Non-pigmented ciliary epithelial cell (primary cell): ENCODE results near the gene DLG5.

Experiments used
- DNase-seq: peaks from one replicate; pipeline ENCODE4 v3.0.0-alpha.2; 2010; ENCODE audit warnings: low read depth

Gene DLG5

DNA sequence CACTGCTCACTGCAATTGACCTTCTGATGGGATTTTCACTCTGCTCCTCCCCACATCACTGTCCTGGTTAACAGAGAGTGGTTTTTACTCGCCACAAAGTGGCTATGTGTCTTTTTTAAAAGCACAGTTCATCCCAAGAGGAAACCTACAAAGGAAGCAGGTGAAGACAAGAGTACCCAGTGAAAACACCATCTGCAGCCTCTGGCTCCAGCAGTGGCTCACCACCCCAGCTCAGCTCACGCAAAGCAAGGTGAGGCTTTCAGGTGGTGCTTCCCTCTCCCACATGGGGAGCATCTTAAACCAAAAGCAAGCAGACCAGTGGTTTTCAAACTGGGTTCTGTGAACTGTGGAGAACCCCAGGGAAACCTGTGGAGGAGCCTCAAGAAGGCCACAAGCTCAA, 14.0 kb downstream of the DLG5 start:
- DNase-seq = no peak

DNA sequence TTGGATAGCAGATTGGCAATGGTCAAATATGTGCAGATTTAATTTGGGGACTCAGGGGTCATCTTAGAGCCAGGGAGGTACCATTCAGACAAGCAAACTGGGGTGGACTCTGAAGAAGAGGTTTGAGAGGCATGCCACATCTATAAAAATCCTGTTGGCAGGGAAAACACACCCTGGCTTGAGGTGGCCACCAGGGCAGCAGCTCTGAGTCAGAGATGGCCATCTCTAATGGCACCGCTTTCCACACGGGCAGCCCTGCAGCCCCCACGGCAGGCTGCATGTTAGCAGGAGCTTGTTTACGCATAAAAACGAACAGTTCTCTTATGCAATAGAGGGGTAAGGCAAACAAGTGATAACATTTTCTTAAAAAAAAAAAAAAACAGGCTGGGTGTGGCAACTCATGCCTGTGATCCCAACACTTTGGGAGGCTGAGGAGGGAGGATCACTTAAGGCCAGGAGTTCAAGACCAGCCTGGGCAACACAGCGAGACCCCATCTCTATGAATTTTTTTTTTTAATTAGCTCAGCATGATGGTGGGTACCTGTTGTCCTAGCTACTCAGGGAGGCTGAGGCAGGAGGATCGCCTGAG, 14.9 kb downstream of the DLG5 start:
- DNase-seq = no peak

DNA sequence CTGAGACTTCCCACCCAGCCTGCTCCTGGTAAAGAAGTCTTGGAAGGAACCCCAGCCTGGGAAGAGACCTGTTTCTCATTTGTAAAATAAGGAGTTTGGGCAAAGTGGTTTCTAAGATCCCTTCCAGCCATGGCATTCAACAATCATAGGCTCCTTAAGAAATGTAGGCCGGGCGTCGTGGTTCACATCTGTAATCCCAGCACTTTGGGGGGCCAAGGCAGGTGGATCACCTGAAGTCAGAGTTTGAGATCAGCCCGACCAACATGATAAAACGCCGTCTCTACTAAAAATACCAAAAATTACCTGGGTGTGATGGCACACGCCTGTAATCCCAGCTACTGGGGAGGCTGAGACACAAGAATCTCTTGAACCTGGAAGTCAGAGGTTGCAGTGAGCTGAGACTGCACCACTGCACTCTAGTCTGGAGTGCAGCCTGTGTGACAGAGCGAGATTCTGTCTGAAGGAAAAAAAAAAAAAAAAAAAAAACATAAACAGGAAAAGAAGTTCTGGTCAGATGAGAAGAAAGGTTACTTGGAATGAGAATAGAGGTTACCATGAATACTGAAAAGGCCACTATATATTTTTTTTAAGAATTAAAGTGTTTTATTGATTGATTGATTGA, 15.9 kb downstream of the DLG5 start:
- DNase-seq = no peak

DNA sequence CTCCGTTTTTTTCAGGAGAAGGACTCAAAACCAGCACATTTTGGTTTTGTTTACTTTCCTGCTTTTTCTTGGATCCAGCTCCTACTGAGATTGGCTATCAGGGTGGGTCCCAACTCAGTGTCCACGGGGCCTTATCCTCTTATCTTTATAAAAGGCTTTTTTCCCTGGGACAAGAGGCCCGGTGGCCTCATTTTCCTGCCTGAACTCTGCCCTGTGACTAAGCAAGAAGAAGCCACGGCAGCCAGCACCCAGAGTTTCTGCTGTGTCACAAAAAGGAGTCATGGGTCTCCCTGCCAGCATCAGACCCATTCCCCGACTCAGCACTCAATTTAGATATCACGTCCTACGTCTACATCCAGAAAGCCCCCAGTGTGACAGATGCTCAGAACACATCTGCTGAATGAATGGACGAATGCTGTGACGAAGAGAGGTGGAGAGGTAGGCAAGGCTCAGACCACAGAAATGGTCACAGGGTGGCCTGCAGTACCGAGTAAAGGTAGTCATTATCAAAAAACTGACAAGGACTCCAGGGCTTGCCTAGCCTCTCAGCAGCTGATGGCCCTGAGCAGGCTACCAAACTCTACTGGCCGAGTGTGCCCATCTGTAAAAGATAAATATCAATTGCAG, 16.7 kb downstream of the DLG5 start:
- no peak for DNase-seq

DNA sequence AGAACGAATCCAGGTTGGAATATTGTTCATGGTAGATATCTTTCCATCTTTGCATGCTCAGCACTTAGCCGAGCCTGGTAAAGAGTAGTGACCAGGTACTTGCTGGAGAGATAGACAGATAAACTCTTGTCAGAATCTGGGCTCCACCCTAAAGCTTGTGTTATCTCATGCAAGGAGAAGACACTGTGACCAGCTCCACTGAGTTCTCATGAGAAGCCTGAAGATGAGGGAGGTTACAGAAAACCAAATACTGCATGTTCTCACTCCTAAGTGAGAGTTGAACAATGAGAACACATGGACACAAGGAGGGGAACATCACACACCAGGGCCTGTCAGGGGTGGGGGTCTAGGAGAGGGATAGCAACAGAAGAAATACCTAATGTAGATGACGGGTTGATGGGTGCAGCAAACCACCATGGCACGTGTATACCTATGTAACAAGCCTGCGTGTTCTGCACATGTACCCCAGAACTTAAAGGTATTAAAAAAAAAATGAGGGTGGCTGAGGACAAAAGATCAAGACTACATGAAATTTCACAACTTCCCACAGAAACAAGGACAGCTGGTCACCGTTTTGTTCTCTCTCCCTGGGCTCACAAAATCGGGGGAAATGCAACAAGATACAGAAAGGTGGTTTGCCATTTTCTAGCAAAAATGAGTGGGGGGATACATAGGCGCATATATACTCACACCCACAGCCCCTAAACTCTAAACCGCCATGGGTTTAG, 17.4 kb downstream of the DLG5 start:
- no peak for DNase-seq

GRCh38 chr10:77907900-77908717, 18.4 kb downstream of the DLG5 start:
- DNase-seq = no peak

- no peak for DNase-seq
Observed at GRCh38 chr10:77907462-77907861, 19.1 kb downstream of the DLG5 start.

DNA sequence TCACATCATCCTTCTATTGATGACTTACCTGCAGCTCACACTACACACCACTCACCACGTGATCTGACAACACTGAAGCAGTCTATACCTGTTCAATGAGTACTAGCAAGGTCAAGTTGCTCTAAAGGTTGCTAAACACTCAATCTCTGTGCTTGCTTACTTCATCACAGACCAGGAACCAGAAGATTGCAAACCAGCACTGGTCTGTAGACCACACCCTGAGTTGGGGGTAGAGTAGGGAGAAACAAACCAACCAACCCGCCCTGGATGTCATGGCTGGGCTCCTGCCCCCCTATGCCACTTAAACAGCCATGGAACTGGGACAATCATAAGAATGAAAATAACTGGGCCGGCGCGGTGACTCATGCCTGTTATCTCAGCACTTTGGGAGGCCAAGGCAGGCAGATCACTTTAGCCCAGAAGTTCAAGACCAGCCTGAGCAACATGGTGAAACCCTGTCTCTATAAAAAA, 19.6 kb downstream of the DLG5 start:
- no peak for DNase-seq

- DNase-seq = no peak
Observed at GRCh38 chr10:77905781-77906180, 20.8 kb downstream of the DLG5 start.

GRCh38 chr10:77905086-77905748, 21.3 kb downstream of the DLG5 start:
- DNase-seq = no peak

DNA sequence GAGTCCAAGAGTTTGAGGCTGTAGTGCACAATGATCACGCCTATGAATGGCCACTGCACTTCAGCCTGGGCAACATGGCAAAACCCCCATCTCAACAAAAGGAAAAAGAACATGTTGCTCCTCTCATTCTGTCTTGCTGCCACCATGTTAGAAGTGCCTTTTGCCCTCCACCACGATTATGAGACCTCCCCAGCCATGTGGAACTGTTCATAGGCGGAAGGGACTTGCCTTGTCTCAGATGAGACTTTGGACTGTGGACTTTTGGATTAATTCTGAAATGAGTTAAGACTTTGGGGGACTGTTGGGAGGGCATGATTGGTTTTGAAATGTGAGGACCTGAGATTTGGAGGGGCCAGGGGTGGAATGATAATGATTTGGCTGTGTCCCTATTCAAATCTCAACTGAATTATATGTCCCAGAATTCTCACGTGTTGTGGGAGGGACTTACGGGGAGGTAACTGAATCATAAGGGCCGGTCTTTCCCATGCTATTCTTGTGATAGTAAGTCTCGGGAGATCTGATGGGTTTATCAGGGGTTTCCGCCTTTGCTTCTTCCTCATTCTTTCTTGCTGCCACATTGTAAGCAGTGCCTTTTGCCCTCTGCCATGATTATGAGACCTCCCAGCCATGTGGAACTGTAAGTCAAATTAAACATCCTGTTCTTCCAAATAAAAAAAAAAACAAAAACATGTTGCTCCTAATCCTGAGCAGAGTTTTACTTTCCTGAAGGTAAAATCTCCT, 22.3 kb downstream of the DLG5 start:
- no peak for DNase-seq

GRCh38 chr10:77902159-77902558, 24.4 kb downstream of the DLG5 start:
- no peak for DNase-seq

GRCh38 chr10:77901743-77902142, 24.8 kb downstream of the DLG5 start:
- no peak for DNase-seq

DNA sequence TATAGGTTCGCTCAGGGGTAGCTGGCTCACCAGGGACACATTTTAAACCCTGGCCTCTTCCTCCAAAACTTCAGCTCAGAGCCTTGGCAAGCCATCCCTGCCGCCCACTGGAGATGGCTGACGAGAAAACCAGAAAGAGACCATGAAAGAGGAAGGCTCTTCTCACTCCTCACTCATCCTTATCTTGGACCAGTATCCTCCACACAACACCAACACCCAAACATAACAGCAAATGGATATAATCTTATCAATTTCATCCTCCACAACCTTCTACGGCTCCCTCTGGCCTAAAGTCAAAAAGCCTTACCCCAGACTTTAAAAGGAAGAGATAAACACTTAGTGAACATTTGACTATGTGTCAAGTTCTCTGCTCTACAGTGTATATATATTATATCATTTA, 26.9 kb downstream of the DLG5 start:
- DNase-seq = no peak

- no peak for DNase-seq
Observed at GRCh38 chr10:77899080-77899477, 27.5 kb downstream of the DLG5 start.

GRCh38 chr10:77898323-77899079, 28.1 kb downstream of the DLG5 start:
- DNase-seq = no peak

- no peak for DNase-seq
Observed at GRCh38 chr10:77896058-77896457, 30.5 kb downstream of the DLG5 start.

DNA sequence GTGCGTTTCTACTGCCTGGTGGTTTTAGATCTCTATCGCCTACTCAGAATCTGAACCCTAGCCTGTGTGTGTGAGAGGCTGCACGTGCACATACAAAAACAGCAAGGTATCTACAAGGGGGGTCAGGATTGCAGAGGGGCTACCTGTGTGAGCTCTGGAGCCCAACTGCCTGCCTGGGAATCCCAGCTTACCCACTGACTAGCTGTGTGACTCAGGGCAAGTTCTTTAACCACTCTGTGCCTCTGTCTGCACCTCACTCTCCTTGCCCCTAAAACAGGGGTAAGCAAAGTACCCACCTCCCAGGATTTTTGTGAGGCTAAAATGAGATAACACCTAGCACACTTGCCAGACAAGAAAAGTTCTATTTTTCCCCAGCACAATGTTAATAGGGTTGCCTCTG, 32.5 kb downstream of the DLG5 start:
- no peak for DNase-seq

DNA sequence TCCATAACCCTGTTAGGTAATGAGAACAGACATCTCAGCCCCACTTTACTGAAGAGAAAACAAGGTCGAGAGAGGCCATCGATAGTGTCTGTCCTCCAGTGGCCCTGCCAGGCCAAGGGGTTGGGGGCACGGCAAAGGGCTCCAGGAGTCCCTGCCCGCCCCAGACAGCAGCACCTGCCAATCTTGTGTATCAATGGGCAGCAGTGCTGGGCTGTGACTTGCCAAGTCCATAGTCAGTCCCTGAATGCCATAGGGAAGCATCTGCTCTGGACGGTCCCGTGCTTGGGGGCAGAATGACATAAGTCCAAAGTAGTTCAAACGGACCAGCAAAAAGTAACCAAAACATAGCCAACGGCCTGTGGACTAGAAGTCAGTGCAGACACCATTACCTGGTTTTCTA, 33.2 kb downstream of the DLG5 start:
- no peak for DNase-seq

- DNase-seq = no peak
Observed at GRCh38 chr10:77892761-77893160, 33.8 kb downstream of the DLG5 start.
